Endothelial cell of umbilical vein (primary cell): ENCODE results near the gene CFLAR. TPM values are rescaled to one million over a fixed set of nuclear protein-coding genes. Genes with fewer than 3 reads are reported as not detected.

Source experiments
- BruUV-seq: library from RNA; stranded (reverse); fragments of 400-500 nt; replicated peaks from 2 replicates; lab custom pipeline; 2021; lab: Mats Ljungman, UMichigan
- CTCF ChIA-PET: fragments of 300-600, 350-600 bp; sonication (Branson Sonifier 250); formaldehyde crosslinking; loops from one replicate; lab custom pipeline; 2021; ENCODE audit warnings: antibody characterized with exemption, inconsistent platforms; lab: Charles Lee
- POLR2A ChIA-PET: fragments of 300-600, 350-600 bp; sonication (Branson Sonifier 250); formaldehyde crosslinking; loops from one replicate; lab custom pipeline; 2021; ENCODE audit warnings: antibody characterized with exemption, inconsistent platforms; lab: Charles Lee
- DNase-seq: peaks from one replicate; pipeline ENCODE4 v3.0.0-alpha.2; 2011; ENCODE audit warnings: low read depth, low spot score
- FAIRE-seq: peaks from 2 replicates; lab custom pipeline; 2011; peaks lifted over from hg19 to GRCh38; lab: Jason Lieb, UNC
- H2AFZ ChIP-seq: 2 replicates; pipeline ENCODE4 v1.6.0; 2012; ENCODE audit warnings: low read depth, low read length, control low read depth, inconsistent platforms
- H3K27ac ChIP-seq: 2 replicates; pipeline ENCODE4 v1.5.1; 2011; ENCODE audit warnings: low read depth, mild to moderate bottlenecking, control low read depth, low read length, moderate library complexity; ENCODE audit not compliant: insufficient read depth
- H3K27me3 ChIP-seq, 2 experiments: 2 replicates each; pipeline versions ENCODE4 v1.6.0 to v1.6.1; 2011; ENCODE audit warnings: low read length in 2 of 2, mixed read lengths in 1 of 2; ENCODE audit not compliant: control insufficient read depth in 2 of 2, insufficient read depth in 2 of 2
- H3K36me3 ChIP-seq, 2 experiments: 2 replicates in 1 of 2; 3 replicates in 1 of 2; pipeline ENCODE4 v1.5.1; 2011; ENCODE audit warnings: low read length in 2 of 2, mild to moderate bottlenecking in 1 of 2, moderate library complexity in 1 of 2; ENCODE audit not compliant: control insufficient read depth in 2 of 2, insufficient read depth in 2 of 2; ENCODE audit errors: extremely low read depth in 1 of 2
- H3K4me1 ChIP-seq: 3 replicates; pipeline ENCODE4 v1.5.1; 2011; ENCODE audit warnings: mild to moderate bottlenecking, low read length; ENCODE audit not compliant: control insufficient read depth, insufficient read depth; ENCODE audit errors: extremely low read depth
- H3K4me2 ChIP-seq: 2 replicates; pipeline ENCODE4 v1.6.1; 2011; ENCODE audit warnings: low read length, control low read depth, mixed read lengths; ENCODE audit not compliant: insufficient read depth
- H3K4me3 ChIP-seq, 3 experiments: fragments of 200-600 bp in 1 of 3; sonication (generic), shearing (Covaris generic) in 1 of 3; replicated peaks in 1 of 3; 2 replicates each; pipeline ENCODE4 v1.5.1; 2011 to 2016; ENCODE audit warnings: control low read depth in 3 of 3, low read length in 3 of 3, mild to moderate bottlenecking in 2 of 3, inconsistent platforms in 1 of 3, low read depth in 1 of 3, moderate library complexity in 1 of 3; ENCODE audit not compliant: insufficient read depth in 1 of 3
- H3K79me2 ChIP-seq: 2 replicates; pipeline ENCODE4 v1.6.0; 2012; ENCODE audit warnings: low read length, inconsistent platforms; ENCODE audit not compliant: control insufficient read depth, insufficient read depth
- H3K9ac ChIP-seq: replicated peaks from 2 replicates; pipeline ENCODE3; 2011; ENCODE audit warnings: low read length, control low read depth; ENCODE audit not compliant: insufficient read depth; ENCODE audit errors: extremely low read depth
- H3K9me1 ChIP-seq: replicated peaks from 3 replicates; pipeline ENCODE4 v1.6.0; 2011; ENCODE audit warnings: mild to moderate bottlenecking, low read length; ENCODE audit not compliant: control insufficient read depth, insufficient read depth; ENCODE audit errors: extremely low read depth
- H3K9me3 ChIP-seq: replicated peaks from 2 replicates; pipeline ENCODE4 v1.5.1; 2012; ENCODE audit warnings: low read length, inconsistent platforms; ENCODE audit not compliant: control insufficient read depth, insufficient read depth
- H4K20me1 ChIP-seq: replicated peaks from 2 replicates; pipeline ENCODE3; 2011; ENCODE audit warnings: mild to moderate bottlenecking, low read length; ENCODE audit not compliant: control insufficient read depth, insufficient read depth; ENCODE audit errors: extremely low read depth
- EZH2 ChIP-seq: IDR thresholded peaks from 2 replicates; pipeline ENCODE4 v1.6.1; 2012; ENCODE audit warnings: borderline replicate concordance, low read depth, mild to moderate bottlenecking, moderate library complexity, low read length, inconsistent platforms; ENCODE audit not compliant: severe bottlenecking
- FOS ChIP-seq: IDR thresholded peaks from 2 replicates; pipeline ENCODE4 v1.6.1; 2011; ENCODE audit warnings: mild to moderate bottlenecking, low read length, moderate library complexity, borderline replicate concordance; ENCODE audit not compliant: insufficient read depth
- GATA2 ChIP-seq: IDR thresholded peaks from 2 replicates; pipeline ENCODE4 v1.7.0; 2011; ENCODE audit warnings: low read depth, mild to moderate bottlenecking, moderate library complexity, mixed read lengths, low read length; ENCODE audit not compliant: insufficient read length, insufficient read depth
- JUN ChIP-seq: IDR thresholded peaks from 2 replicates; pipeline ENCODE4 v1.6.1; 2011; ENCODE audit warnings: borderline replicate concordance, low read depth; ENCODE audit not compliant: insufficient read length, insufficient read depth
- MYC ChIP-seq: IDR thresholded peaks from one replicate; pipeline ENCODE4 v1.6.1; 2011; ENCODE audit warnings: mild to moderate bottlenecking, low read depth, low read length
- POLR2A ChIP-seq: IDR thresholded peaks from 2 replicates; pipeline ENCODE4 v1.6.1; 2012; ENCODE audit warnings: low read depth, mild to moderate bottlenecking, control low read depth, low read length
- POLR2AphosphoS5 ChIP-seq: IDR thresholded peaks from 2 replicates; pipeline ENCODE4 v1.6.1; 2012; ENCODE audit warnings: low read depth, mild to moderate bottlenecking, control low read depth, low read length, moderate library complexity; ENCODE audit not compliant: insufficient read depth
- dilution Hi-C: fragments of 300-500 bp; cut with MboI; formaldehyde crosslinking; loops from one replicate; pipeline ENCODE4 v1.15.0; 2019; ENCODE audit warnings: low sequenced_read_pairs; ENCODE audit not compliant: extremely low pct_ligation_motif_present
- intact Hi-C: fragments of 100-400 bp; cut with micrococcal nuclease; formaldehyde crosslinking; loops from one replicate; pipeline ENCODE4 v1.10.0; 2022
- polyA plus RNA-seq, 4 experiments: library from polyadenylated mRNA; depleted of rRNA in 3 of 4; stranded (reverse) in 3 of 4; unstranded in 1 of 4; fragments of >200 nt; gene quantifications; 2 replicates each; pipeline versions ENCODE4 v1.2.1 to v1.2.3, GENCODE V29; 2011 to 2012; ENCODE audit warnings: missing spikeins in 1 of 4
- total RNA-seq: library from RNA; stranded (reverse); gene quantifications from 2 replicates; pipeline ENCODE4 v1.2.3, GENCODE V29; 2021
- TF ChIP-seq, protein P1 (sequence below): IDR thresholded peaks from 2 replicates; pipeline ENCODE4 v1.6.1; 2011; ENCODE audit not compliant: insufficient read depth, insufficient read length
- TF ChIP-seq, protein P2 (sequence below), 2 donors: IDR thresholded peaks; 1 replicate in 1 of 2; 2 replicates in 1 of 2; pipeline ENCODE4 v1.5.1; 2011; ENCODE audit warnings: low read length in 2 of 2, mild to moderate bottlenecking in 2 of 2, moderate library complexity in 2 of 2, control low read depth in 1 of 2, inconsistent platforms in 1 of 2, low read depth in 1 of 2; ENCODE audit not compliant: insufficient read depth in 1 of 2; ENCODE audit errors: extremely low read depth in 1 of 2

The CFLAR gene
- total and polyA plus RNA-seq, 2 donors (not counting 3 experiments of a cell fraction or from before 2014, with no cell fraction given): 104 to 260 TPM

DNA sequence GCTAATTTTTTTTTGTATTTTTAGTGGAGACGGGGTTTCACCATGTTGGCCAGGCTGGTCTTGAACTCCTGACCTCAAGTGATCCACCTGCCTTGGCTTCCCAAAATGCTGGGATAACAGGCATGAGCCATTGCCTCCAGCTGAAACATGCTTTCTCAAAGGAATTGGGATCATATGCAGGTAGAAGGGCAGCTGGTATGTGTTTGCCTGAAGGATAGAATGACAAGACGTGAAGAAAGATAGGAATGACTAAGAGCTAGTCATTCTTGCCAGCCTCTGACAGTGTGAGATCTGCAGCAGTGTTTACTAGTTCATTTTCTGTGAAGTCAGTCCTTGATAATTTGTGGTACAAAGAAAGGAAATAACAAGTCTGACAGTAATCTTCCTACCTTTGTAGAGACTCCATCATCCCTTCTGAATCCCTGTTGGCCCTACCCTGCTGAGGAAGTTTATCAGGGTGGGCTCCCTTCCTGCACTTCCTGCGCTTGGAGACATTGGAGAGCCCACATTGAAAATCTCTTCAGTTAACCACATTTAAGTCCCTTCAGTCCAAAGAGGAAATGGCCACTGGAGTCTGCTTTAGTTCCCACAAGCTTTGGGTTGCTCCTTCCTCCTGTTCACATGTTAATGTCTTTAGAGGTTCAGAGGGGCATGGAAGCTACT lies 14.7 kb downstream of the CFLAR start:
- peak; percentile 88 for FAIRE-seq
- BruUV-seq: no TSS peak
- Histone ChIP-seq H3K79me2 (peaks cover 61% of the 10 kb centered on the region), H3K4me1 (peaks cover 81% of the 10 kb centered on the region), H3K9me1 (no peaks in the 10 kb centered on the region), H3K27me3 (no peaks in the 10 kb centered on the region), H2AFZ (no peak overlapping the region), H3K9ac (peak overlapping the region; percentile 80), H3K27ac (peak overlapping the region; percentile 99), H4K20me1 (no peaks in the 10 kb centered on the region), H3K36me3 (peaks cover 5 to 9% of the 10 kb centered on the region in 2 experiments), H3K4me2 (peak overlapping the region; percentile 92), H3K4me3 (peak overlapping the region in 2 of 3 experiments; percentile 8 to 53), H3K9me3 (no peaks in the 10 kb centered on the region)
- intact Hi-C loops (loop anchor here (1.0 kb wide), 2 partner anchors 12 to 21 kb away; no protein-coding TSS in a partner anchor), dilution Hi-C loops (no loop called here)
- TF ChIP-seq JUN (peak; percentile 98), MYC (no peak), EZH2 (no peak), FOS (peak; percentile 97), GATA2 (peak; percentile 97), POLR2AphosphoS5 (peak; percentile 90), POLR2A (peak; percentile 85)
- TF ChIP-seq, protein P1, sequence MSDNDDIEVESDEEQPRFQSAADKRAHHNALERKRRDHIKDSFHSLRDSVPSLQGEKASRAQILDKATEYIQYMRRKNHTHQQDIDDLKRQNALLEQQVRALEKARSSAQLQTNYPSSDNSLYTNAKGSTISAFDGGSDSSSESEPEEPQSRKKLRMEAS: no peak
- TF ChIP-seq, protein P2, sequence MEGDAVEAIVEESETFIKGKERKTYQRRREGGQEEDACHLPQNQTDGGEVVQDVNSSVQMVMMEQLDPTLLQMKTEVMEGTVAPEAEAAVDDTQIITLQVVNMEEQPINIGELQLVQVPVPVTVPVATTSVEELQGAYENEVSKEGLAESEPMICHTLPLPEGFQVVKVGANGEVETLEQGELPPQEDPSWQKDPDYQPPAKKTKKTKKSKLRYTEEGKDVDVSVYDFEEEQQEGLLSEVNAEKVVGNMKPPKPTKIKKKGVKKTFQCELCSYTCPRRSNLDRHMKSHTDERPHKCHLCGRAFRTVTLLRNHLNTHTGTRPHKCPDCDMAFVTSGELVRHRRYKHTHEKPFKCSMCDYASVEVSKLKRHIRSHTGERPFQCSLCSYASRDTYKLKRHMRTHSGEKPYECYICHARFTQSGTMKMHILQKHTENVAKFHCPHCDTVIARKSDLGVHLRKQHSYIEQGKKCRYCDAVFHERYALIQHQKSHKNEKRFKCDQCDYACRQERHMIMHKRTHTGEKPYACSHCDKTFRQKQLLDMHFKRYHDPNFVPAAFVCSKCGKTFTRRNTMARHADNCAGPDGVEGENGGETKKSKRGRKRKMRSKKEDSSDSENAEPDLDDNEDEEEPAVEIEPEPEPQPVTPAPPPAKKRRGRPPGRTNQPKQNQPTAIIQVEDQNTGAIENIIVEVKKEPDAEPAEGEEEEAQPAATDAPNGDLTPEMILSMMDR (IDR thresholded peaks at IDR 0.05; ENCODE audit: extremely low read depth in 1 of 2, insufficient read depth in 1 of 2, low read depth in 1 of 2, low read length in 2 of 2): no peak
- POLR2A ChIA-PET: interaction anchor here (0.7 to 1.9 kb wide), 6 partner anchors 10 to 28 kb away, joined by 4 to 11 read pairs (median 6); no protein-coding TSS in a partner anchor
- CTCF ChIA-PET: interaction anchor here (0.9 to 4.8 kb wide), 6 partner anchors 9 to 27 kb away, joined by 3 to 31 read pairs (median 12); no protein-coding TSS in a partner anchor
- peak; percentile 98 for DNase-seq
